Mesenteric fat pad (tissue), 1 donor: ENCODE results near the gene MT1G. TPM values are rescaled to one million over a fixed set of nuclear protein-coding genes. Genes with fewer than 3 reads are reported as not detected.
"Not testable (repeated sequence)": the region's sequence is repeated elsewhere in the genome, so short reads cannot be mapped to it uniquely, and the experiment has no call there.

Experiments
- DNase-seq: peaks from one replicate; pipeline ENCODE4 v3.0.0-alpha.2; 2020; ENCODE audit warnings: low spot score
- total RNA-seq: library from RNA; stranded (reverse); fragmentation: NEBNext Ultra II Directional; extraction: Animal tissue kit (Norgen Biotek cat#: 25700); gene quantifications from one replicate; pipeline ENCODE4 v1.2.1, GENCODE V29; 2021
- donor health status: DM: yes; HTN: yes; CAD: no.

MT1G gene
- total RNA-seq, 1 donor from 2014 or later: 41.5 TPM

DNA sequence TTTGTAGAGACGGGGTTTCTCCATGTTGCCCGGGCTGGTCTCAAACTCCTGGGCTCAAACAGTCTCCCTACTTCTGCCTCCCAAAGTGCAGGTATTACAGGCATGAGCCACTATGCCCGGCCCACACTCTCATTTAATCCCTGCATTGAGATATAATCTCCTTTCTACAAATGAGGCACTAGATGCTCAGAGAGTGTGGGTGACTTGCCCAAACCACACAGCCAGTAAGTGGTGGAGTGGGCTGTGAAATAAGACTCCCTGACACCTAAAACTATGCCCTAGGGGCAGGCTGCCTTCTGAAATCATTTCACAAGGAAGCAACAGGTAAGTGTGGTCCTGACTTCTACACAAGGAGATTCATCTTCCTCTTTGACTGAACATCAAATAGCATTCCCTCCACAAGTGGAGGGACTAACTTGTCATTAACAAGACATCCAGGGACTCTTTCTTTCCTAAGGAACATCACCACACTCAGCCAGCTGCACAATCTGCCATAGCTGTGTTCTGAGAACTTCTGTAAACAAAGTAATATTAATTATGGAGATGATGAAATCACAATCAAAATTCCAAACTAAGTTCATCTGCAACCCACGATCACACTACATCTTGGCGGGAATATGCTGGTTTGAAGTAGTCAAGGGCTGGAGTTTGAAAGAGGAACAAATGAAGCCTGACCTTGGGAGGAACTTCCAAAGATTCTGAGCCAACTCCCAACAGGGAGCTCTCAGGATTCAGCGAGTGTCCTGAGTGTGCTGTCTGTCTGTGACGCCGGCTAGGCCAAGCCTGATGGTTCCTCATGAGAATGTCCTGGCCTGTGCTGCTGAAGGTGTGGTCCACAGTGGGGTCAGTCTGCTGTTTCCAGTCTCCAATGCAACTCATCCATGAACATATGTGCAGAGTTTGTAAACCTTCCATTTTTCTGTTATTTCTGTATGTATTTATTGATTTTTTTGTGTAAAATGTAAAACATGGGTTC, 2.3 kb downstream of the MT1G start:
- not testable (repeated sequence) for DNase-seq

DNA sequence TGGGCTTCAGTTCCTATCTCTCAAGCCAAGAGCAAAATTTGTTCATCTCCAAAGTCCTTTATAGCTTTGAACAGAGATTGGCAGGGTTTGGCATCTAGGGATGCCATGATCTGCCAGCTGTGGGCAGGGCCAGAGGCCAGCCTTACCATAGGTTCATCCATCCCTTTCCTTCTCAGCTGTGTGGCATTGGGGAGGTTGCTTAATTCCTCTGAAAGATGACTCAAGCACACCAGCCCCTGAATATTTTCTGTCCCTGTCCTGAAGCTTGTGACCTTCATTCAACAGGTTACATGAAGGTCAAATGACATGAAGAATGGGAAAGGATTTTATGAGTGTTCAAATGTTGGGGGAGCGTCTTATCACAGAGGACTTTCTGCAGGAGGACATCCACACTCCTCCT, 3.4 kb downstream of the MT1G start:
- DNase-seq: no peak

DNA sequence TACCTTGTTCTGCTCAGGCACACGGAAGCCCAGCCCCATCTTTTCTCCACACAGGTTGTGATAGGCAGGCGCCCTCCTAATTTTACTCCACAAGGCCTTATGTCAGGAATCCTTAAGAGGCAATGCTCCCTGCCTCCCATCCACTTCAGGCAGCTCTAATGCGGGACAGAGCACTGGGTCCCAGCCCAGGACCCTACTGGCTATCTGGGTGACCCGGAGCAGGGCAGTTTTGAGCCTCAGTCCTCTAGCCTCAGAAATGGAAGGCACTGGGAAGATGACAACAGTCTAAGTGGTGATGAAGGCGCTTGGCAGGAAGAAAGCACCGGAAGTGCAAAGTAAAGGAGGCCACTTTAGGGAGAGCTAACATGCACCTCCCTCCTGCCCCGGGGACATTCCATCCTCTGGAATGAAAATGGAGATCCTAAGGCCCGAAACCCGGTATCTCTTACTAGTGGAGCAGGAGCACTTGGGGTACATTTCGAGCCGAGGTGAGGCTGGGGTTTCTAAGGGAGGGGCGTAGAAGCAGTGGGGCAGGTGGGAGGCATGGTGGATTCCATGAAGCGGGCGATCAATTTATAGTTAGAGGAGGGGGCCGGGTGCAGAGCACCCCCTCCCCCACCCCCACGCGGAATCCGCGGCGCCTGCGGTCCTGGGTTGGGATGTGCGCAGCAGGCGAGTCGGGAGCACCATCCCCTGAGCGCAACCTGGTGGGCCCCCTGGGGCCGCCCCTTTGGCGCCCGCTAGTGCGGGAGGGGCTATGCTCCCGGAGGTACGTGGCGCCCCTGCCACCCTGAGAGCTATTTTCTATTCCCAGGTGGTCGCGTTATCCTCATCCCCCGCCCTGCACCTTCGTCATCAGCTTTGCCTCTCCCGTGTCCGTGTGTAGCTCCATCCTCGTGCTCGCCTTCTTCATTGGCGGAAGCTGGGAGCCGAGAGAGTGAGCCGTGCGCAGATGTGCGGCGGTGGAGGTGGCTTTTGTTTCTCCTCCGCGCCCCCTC, 5.2 kb downstream of the MT1G start:
- no peak for DNase-seq

DNA sequence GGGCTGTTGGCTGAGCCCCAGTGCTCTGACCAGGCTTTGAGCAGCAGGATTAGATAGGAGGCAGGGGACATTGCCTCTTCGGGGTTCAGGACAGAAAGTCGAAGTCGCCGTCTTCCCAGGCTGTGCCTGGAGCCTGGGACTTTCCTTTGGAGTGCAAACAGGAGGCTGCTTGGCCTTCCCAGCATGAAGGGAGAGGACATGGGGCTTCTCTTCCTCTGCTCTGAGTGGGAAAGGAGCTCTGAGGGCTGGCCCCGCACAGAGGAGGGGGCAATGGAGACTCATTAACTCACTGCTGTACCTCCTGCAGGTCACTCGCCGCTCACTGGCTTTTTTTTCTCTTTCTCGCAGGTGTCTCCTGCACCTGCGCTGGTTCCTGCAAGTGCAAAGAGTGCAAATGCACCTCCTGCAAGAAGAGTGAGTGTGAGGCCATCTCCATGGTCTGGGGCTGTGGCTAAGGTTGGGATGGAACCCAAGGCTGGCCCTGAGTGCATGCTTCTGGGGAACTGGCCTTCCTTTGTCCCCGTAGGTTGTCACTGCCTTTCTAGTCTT, 9.5 kb downstream of the MT1G start:
- no peak for DNase-seq

DNA sequence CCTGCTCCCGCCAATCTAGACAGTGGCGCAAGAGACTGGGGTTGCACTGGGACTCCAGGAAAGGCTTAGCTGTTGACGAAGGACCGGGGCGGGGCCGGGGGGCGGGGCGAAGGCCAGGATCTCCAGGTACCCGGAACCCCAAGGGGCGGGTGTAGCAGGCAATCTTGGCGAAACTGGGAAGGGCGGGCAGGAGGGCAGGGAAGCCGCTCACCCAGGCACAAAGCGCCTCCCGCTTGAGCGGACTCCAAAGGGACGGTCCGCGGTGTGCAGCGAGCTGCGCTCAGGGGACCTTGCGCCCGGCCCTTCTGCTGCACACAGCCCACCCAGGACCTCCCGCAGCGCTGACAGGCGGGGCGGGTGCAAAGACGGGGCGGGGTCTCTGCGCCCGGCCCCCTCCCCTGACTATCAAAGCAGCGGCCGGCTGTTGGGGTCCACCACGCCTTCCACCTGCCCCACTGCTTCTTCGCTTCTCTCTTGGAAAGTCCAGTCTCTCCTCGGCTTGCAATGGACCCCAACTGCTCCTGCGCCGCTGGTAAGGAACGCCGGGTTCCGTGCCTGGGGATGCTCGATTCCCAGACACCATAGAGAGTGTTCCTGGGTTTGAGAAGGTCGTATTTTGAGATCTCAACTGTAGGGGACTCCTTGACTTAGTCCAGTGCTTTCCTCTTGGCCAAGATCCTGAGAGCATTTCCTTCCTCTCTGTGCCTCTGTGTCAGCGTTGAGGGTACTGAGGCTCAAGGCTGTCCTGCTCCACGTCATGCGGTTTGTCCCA, 10.1 kb downstream of the MT1G start, which contains the start of gene MT1F:
MT1F (plus strand) TSS at position 405 of the 772 bp plus-strand sequence; CDS start at position 505, 100 bp downstream.
- no peak for DNase-seq

DNA sequence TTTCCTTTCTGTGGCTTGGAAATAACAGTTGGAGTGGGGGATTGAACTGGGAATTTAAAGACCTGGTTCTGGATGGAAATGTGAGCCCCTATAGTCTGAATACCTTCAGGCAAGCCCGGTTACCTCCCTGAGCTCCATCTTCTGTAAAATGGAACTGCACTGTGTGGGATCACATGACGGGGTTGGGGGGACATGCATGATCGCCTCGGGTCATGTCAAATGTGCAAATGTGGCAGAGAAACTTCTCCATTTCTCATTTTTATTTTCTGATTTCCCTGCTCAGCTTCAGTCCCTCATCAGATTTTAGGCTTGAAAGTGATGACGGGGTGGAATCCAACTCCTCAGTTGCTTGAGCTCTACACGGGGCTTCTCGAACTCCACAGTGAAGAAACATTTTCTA, 14.6 kb downstream of the MT1G start:
- no peak for DNase-seq

DNA sequence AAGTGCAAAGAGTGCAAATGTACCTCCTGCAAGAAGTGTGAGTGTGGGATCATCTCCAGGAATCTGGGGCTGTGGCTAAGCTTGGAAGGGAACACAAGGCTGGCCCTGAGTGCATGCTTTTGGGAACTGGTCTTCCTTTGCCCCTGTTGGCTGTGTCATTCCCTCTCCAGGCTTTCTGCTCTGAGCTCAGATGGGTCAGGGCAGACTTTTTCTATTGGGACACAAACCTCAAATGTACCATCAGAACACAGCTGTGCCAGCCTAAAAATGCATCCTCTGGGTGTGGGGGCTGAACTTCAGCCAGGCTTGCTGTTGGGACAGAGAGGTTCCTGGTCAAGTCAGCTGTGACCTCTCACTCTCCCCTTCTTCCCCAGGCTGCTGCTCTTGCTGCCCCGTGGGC, 15.3 kb downstream of the MT1G start:
- no peak for DNase-seq

DNA sequence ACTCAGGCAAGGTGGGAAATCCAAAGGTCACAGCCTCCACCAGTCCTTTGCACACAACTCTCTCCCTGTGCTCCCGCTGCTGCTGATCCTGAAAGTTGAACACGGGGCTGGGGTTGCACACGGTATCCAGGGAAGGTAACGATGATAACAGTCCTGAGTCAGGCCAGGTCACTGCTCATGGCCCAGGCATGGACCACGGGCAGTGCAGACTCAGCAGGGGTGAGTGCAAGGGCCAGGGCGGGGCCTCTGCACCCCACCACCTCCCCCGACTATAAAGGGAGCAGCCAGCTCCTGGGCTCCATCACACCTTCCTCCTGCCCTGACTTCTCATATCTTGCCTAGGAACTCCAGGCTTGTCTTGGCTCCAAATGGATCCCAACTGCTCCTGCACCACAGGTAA, 16.3 kb downstream of the MT1G start, which contains the start of gene MT1B:
MT1B (plus strand) TSS at position 301 of the 400 bp plus-strand sequence; CDS start at position 369, 68 bp downstream.
- DNase-seq: no peak

DNA sequence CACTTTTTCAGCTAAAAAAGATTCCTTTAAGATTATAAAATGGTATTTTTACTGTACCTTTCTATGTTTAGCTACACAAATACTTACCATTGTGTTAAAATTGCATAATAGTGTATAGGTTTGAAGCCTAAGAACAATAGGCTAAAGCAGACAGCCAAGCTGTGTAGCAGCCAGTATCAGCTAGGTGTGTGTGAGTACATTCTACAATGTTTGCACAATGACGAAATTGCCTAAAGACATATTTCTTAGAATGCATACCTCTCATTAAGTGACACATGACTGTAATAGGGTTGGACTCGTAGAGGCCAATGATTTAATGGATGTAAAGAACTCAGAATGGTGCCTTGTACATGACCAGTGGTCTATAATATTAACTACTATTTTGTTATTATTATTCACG, 18.0 kb downstream of the MT1G start:
- no peak for DNase-seq

DNA sequence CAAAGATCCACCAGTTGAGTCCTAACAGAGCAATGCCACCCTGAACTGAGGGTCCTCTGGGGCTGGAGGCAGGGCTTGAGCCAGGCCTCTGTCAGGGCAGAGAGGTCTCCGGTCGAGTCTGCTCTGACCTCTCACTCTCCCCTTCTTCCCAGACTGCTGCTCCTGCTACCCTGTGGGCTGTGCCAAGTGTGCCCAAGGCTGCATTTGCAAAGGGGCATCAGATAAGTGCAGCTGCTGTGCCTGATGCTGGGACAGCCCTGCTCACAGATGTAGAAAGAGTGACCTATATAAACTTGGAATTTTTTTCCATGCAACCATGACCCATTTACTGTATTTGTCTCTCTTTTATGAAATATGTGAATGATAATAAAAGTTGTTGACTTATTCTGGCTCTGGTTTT, 18.6 kb downstream of the MT1G start:
- no peak for DNase-seq

DNA sequence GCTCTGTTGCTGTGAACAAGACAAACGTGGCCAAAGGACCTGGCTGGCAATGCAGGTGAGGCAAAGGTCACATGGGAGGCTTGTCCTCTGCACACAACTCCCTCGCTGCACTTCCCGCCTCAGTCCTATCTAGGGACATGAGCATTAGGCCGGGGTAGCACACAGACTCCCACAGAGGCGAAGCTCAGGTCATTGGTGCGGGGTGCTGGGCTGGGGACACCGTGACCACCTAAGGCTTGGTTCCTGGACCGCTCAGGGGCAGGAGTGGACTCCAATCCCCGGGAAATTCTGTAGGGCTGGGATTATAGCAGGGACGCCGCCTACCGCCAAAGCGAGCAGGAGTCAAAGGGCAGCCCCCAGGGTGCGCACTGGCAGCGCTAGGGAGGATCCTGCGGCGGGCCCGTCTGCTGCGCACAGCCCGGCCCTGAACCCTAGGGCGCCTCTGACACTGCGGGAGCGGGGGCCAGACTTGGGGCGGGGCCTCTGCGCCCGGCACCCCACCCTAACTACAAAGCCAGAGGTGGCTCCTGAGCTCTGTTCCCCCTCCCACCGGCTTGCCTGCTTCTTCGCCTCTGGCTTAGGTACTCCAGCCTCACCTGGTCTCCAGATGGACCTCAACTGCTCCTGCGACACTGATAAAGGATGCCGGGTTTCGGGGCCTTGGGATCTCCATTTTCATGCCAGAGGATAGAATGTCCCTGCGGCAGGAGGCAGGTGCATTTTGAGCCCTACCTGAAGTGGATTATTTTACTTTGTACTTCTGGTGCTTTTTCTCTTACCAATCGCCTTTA, 20.0 kb downstream of the MT1G start:
- no peak for DNase-seq

DNA sequence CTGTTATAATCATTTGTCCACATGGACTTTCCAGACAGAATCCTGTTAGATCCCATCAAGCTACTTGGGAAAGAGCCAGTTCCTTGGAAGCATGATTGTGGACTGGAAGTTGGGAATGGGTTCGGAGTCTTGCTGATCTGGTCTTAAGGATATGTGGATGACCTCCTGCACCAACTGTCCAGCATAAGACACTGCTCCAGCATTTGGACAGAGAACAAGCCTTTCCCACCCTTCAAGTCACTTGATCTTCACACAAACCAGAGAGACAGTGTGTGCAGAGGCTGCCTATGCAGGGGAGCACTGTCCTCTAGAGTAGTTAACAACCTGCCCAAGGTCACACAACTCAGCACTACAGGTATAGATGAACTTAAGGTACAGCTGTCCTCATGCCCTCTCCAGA, 22.0 kb downstream of the MT1G start:
- DNase-seq: no peak

DNA sequence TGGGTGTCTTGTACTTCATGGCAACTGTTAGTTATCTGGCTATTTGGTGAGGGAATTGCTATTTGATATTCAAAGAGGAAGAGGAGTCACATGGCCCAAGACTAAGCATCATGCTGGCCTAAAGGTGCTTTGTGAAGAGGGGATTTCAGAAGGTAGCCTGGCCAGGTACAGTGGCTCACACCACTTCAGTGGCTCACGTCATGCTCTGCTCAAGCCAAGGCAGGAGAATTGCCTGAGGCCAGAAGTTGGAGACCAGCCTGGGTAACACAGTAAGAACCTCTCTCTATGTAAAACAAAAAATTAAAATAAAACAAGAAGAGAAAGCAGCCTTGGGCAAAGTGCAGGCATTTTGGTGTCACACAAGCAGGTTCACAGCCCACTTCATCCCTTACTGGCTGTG, 22.6 kb downstream of the MT1G start:
- DNase-seq: no peak

DNA sequence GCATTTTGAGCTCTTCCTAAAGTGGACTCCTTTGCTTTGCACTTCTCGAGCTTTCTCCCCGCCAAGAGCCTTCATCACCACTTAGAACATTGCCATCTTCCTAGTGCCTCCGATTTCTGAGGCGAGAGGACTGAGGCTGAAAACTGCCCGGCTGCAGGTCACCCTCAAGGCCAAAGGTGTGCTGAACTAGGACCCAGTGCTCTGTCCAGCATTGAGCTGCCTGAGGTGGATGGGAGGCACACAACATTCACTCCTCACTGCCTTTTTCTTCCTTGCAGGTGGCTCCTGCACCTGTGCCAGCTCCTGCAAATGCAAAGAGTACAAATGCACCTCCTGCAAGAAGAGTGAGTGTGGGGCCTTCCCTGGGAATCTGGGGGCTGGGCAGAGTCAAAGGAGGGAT, 24.0 kb downstream of the MT1G start:
- no peak for DNase-seq

DNA sequence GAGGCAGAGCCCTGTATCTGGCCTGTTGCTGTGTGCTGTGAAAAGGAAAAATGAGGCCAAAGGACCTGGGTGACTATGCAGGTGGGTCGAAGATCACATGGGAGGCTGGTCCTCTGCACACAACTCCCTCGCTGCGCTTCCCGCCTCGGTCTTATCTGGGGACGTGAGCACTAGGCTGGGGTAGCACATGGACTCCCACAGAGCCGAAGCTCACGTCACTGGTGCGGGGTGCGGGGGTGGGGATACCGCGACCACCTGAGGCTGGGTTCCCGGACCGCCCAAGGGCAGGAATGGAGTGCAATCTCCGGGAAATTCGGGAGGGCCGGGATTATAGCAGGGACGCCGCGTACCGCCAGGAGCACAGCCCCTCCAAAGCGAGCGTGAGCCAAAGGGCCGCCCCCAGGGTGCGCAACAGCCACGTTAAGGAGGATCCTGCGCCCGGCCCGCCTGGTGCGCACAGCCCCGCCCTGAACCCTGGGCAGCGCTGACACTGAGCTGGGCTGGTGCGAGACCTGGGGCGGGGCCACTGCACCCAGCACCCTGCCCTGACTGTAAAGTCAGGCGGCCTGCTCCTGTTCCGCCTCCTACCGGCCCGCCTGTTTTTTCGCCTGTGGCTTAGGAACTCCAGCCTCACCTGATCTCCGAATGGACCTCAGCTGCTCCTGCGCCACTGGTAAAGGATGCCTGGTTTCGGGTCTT, 24.6 kb downstream of the MT1G start:
- DNase-seq: peak; percentile 92

DNA sequence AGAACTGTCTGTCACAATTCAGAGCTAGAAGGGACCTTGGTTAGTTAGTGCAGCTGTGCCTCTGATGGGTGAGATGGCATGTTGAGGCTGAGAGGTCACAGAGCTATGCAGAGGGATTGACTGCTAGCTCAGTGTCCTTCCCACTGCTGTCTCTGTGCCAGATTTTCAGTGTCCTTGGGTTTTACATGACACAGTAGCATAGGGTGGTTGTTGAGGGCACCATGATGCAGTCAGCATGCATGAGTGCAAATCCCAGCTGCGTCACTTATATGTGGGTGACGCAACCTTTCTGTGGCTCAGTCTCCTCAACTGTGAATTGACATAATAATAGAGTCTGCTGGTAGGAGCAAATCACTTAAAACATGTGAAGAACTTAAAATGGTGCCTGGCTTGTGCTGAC, 26.7 kb downstream of the MT1G start:
- DNase-seq: no peak

DNA sequence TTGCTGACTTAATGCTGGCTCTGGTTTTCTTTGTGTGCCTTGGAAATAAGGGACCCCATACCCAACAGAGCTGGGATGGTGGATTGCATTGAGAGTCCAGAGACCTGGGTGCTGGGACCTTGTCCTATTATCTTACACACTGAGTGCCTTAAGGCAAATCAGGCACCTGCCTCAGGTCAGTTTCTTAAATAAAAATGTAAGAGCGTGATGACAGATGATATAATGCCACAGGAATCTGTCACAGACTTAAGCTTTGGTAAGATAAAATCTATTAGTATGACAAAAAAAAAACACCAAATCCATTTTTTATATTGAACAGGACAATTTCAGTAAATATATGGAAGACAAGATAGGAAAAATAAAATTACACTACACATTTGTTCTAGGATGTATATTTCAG, 27.8 kb downstream of the MT1G start:
- no peak for DNase-seq

DNA sequence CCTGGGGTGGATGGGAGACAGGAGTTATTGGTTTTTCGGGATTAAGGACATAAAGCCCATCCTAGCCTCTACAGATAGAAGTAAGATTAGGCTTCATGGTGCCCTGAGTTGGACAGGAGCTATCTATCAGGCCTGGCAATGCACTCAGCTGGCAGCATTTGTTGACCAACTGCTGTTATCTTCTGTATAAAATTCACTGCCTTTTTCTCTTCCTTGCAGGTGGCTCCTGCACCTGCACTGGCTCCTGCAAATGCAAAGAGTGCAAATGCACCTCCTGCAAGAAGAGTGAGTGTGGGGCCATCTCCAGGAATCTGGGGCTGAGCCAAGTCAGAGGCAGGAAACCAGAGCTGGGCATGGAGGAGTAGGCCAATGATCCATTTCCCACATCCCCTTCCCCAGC, 28.8 kb downstream of the MT1G start:
- DNase-seq: no peak
